Activated CD4-positive, alpha-beta T cell treated with anti-CD3 and anti-CD28 coated beads, Interleukin-2, amount 50 U/mL, for 24 hours (primary cell): ENCODE results near the gene GSC2.

Source experiments
- DNase-seq, 2 donors: peaks; one replicate each; pipeline ENCODE4 v3.0.0-alpha.2; 2020; ENCODE audit warnings: low read depth in 1 of 2, low spot score in 1 of 2

Gene GSC2

GRCh38 chr22:19121631-19122142 is 28.4 kb downstream of the GSC2 start:
- peak in 1 of 2 donors; percentile 21 for DNase-seq

- DNase-seq: no peak
Observed at GRCh38 chr22:19120829-19121630, 29.1 kb downstream of the GSC2 start.

DNA sequence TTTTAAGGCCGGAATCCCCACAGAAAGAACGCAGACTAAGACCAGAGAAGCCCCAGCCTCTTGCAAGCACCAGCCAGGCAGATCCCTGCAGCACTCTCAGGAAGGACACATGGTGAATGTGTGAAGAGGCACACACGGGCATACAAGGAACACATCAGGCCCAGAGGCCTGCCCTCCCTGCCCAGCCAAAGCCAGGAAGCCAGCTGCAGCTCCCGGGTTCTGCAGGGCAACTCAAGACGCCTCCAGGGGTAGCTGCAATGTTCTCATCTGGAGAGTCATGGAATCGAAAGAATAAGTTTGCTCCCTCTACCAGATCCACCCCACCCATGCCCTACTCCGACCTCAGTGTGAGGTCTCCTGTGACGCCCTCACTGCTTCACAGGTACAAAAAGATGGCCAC is 30.1 kb downstream of the GSC2 start:
- no peak for DNase-seq

GRCh38 chr22:19118329-19118880 is 31.7 kb downstream of the GSC2 start:
- DNase-seq: peak in 1 of 2 donors; percentile 39

- DNase-seq: no peak
Observed at GRCh38 chr22:19117111-19117512, 33.0 kb downstream of the GSC2 start.

- no peak for DNase-seq
Observed at GRCh38 chr22:19115628-19116027, 34.5 kb downstream of the GSC2 start.

- DNase-seq: no peak
Observed at GRCh38 chr22:19114984-19115552, 35.0 kb downstream of the GSC2 start.

- no peak for DNase-seq
Observed at GRCh38 chr22:19113429-19113828, 36.7 kb downstream of the GSC2 start.

GRCh38 chr22:19111584-19111983 is 38.5 kb downstream of the GSC2 start:
- no peak for DNase-seq

DNA sequence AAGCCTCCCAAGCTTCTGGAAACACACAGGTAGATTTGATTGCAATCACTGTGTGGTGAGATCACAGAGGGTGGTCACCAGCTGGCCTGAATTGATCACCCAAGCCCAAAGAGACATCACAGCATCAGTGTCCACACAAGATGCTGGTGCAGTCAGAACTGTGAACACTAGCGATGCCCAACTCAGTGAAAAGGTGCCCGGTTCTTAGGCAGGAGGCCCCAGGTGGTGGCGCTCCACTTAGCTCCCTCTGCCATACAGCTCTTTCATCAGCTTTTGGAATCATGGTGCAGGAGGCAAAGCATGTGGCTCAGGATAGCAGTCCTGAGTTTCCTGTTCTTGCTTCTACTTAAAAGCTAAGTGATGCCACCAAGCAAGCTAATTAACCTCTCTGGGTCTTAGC is 39.0 kb downstream of the GSC2 start:
- DNase-seq: no peak

- DNase-seq: no peak
Observed at GRCh38 chr22:19110646-19111045, 39.4 kb downstream of the GSC2 start.

- no peak for DNase-seq
Observed at GRCh38 chr22:19110064-19110458, 40.0 kb downstream of the GSC2 start.

DNA sequence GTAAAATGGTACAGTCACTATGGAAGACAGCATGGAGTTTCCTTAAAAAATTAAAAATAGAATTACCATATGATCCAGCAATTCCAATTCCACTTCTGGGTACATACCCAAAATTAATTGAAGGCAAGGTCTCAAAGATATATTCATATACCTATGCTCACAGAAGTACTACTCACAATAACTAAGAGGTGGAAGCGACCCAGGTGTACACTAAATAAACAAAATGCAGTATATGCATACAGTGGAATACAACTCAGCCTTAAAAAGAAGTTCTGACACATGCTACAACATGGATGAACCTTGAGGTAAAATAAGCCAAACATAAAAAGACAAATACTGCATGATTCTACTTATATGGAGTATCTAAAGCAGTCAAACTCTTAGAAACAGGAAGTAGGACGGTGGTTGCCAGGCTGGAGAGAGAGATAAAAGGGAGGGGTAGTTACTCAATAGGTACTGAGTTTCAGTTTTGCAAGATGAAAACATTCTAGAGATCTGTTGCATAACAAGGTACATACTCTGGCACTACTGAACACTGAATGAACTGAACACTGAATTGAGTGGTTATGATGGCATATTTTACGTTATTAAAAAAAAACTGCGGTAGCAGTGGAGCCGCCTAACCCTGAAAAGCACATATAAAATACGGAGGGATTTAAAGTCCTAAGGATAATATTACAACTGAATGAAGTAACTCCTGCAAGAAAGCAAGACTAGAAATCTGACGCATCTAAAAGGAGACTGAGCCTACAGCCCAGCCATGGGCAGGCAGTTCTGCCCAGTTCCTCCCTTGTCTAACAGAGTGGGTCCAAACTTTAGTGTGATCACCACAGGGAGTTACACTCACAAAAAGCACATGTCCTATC is 40.7 kb downstream of the GSC2 start:
- peak in 1 of 2 donors; percentile 37 for DNase-seq

- DNase-seq: no peak
Observed at GRCh38 chr22:19108807-19109197, 41.3 kb downstream of the GSC2 start.

DNA sequence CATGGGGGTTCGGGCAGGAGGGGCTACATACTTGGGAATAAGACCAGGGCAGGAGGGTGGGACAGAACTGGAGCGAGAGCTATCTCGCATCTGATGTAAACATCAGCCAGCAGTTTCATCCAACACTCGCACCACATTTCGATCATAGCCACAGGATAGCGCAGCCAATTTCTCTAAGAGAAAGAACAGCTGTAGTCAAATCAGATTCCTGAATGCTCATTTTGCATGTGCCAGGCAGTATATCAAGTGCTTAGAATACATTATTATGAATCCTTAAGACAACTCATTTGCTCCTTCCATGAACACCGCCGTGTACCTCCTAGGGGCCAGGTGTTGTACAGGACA is 42.4 kb downstream of the GSC2 start:
- no peak for DNase-seq

DNA sequence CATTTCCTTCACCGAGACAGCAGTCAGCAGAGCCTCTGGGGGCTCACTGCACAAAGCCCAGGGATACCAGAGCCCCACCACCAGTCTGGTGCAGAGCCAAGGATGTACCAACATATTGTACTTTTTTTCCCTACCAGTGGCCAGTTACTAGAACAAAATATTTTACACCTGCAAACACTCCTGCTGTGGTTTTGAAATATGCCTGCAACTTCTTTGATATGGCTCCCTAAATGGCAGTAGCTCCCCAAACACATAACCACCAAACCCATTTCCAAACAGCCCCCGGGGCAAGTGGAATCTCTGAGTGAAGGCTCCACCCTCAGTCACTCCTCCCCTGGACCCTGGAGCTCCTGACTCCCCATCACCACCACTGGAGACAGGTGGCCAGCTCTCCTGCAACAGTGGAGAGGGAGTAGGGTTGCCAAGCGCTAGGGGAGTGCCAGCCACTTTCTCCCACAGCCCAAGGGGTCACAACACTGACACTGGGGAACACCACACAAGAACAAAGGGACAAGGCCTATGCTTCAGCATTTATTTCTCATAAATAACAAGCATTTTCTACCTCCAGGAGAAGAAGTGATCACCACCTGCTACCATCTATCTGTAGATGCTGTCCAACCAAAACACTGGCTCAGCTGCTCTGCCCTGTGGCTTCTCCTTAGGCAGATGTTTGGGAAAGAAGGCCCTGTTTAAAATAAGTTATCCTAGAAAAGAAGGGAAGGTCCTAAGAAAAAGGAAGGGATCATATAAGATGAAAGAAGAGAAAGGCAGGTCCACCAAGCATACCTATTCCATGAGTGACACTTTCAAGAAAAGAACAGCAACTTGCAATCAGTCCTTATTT is 43.0 kb downstream of the GSC2 start:
- no peak for DNase-seq

DNA sequence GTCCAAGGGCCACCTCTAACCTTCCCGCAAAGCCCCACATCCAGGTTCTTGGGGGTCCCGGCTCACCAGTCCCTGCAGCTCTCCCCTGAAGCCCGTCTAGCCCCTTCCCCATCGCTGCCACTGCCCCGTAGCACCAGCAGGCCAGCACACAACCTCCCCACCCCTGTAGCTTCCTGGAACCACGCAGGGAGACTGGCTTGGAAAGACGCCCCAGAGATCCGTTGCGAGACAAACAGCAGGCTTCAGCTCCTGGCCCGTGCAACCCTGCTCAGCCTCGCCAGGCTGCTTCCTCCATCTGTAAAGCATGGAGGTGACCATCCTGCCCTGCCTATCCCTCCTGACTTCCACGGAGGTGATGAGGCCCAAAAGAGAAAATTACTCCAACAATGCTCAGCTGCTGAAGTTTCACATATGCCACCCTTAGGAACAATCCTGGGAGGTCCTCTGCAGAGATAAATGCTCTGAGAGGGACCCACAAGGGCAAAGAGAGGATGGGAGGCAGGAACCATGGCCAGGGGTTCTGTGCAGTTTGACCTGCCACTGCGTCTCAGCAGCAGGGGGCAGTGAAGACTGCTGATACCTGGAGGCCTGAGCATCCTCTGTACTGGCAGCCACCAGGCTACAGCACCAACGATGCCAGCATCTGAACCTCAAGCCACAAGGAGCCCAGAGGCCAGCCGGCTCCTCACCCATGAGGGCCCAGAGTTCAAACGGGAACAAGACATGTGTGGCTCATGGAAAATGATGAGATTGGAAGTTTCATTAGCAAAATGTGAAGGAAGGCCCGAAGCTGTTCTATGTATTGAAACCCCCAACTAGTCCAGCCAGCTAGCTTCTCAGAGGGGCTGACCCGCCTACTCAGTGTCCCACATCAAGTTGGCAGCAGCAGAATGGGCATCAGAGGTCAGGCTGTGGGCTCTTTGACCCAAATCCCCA is 44.0 kb downstream of the GSC2 start:
- no peak for DNase-seq

GRCh38 chr22:19105456-19105855 is 44.6 kb downstream of the GSC2 start:
- no peak for DNase-seq
